ENCODE measurements around the gene GGTLC2. TPM values are rescaled to one million over a fixed set of nuclear protein-coding genes. Genes with fewer than 3 reads are reported as not detected.

Gene GGTLC2
- total RNA-seq, 1 donor from 2014 or later: not detected

DNA sequence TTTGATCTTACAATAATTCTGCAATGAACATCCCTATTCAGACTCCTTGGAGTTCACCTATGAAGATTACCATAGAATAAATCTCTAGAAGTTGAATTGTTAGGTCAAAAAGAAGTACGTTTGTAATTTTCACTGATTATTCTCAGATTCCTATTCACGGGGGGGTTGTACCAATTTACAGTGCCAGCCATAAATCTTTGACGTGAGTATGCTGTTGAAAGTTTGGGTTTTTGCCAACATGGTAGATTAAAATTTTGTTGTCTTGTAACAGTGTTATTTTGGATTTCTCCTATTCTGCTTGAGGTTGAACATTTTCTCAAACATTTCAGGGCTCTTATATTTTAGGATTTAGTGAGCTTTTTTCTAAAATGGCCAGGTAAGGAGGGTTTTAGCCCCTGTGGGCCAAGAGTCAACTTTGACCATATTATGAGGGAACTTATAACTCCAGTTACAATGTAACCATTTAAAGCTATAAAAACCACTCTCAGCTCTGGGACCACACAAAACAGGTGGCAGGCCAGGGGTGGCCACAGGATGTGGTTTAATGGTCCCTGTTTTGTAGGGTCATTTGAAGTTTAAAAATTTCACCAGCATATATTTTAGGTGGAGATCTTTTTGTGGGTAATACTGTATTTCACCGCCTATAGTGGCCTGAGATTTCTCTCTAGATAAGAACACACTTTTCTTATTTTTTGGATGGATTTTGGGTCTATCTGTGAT is 25.8 kb downstream of the GGTLC2 start:
- Histone ChIP-seq H3K27ac (replicated peaks) (no peak overlapping the region), H3K9me3 (replicated peaks) (peaks cover 11% of the 10 kb centered on the region)
- intact Hi-C loops (cut with micrococcal nuclease): no loop called here

DNA sequence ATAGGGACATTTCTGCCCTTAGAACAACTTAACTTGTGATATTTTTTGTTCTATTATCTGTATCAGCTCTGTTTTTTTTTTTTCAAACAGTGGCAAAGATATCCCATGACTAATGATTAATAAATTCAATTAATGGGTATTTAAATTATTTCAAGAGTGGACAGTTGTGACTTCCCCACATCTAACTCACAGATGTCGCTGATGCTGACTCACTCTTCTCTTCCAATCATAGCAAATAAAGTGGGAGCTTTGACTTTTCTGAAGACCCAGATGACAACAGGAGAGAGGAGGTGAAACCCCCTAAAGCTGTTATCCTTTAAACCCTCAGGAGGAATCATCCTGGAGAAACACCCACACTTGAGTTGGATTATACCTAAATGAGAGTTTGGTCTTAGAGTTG is 27.1 kb downstream of the GGTLC2 start:
- TF ChIP-seq, protein P1, sequence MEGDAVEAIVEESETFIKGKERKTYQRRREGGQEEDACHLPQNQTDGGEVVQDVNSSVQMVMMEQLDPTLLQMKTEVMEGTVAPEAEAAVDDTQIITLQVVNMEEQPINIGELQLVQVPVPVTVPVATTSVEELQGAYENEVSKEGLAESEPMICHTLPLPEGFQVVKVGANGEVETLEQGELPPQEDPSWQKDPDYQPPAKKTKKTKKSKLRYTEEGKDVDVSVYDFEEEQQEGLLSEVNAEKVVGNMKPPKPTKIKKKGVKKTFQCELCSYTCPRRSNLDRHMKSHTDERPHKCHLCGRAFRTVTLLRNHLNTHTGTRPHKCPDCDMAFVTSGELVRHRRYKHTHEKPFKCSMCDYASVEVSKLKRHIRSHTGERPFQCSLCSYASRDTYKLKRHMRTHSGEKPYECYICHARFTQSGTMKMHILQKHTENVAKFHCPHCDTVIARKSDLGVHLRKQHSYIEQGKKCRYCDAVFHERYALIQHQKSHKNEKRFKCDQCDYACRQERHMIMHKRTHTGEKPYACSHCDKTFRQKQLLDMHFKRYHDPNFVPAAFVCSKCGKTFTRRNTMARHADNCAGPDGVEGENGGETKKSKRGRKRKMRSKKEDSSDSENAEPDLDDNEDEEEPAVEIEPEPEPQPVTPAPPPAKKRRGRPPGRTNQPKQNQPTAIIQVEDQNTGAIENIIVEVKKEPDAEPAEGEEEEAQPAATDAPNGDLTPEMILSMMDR (IDR thresholded peaks at IDR 0.05; ENCODE audit: borderline replicate concordance): no peak
- Histone ChIP-seq H3K4me1 (no peaks in the 10 kb centered on the region), H3K36me3 (no peaks in the 10 kb centered on the region), H3K9me3 (replicated peaks) (peaks cover 11% of the 10 kb centered on the region), H3K4me3 (no peak overlapping the region), H3K27ac (replicated peaks) (no peak overlapping the region), H3K27me3 (ENCODE audit: low read depth) (peaks cover 79% of the 10 kb centered on the region)
- DNase-seq: no peak
- intact Hi-C loops (cut with micrococcal nuclease): no loop called here

More for the DNA sequence above, 25.8 kb downstream of the GGTLC2 start:
- Histone ChIP-seq H3K4me1 (no peaks in the 10 kb centered on the region), H3K4me3 (no peak overlapping the region), H3K27me3 (ENCODE audit: low read depth) (peaks cover 79% of the 10 kb centered on the region), H3K36me3 (no peaks in the 10 kb centered on the region)
- no peak for DNase-seq
- TF ChIP-seq, protein P1 (IDR thresholded peaks at IDR 0.05; ENCODE audit: borderline replicate concordance): no peak

GRCh38 chr22:22673099-22673498 is 28.7 kb downstream of the GGTLC2 start:
- Histone ChIP-seq H3K27ac (replicated peaks) (no peak overlapping the region), H3K9me3 (replicated peaks) (peaks cover 11% of the 10 kb centered on the region), H3K4me1 (no peaks in the 10 kb centered on the region), H3K4me3 (no peak overlapping the region), H3K27me3 (ENCODE audit: low read depth) (peaks cover 79% of the 10 kb centered on the region), H3K36me3 (no peaks in the 10 kb centered on the region)
- TF ChIP-seq, protein P1 (IDR thresholded peaks at IDR 0.05; ENCODE audit: borderline replicate concordance): no peak
- no peak for DNase-seq
- intact Hi-C loops (cut with micrococcal nuclease): no loop called here

DNA sequence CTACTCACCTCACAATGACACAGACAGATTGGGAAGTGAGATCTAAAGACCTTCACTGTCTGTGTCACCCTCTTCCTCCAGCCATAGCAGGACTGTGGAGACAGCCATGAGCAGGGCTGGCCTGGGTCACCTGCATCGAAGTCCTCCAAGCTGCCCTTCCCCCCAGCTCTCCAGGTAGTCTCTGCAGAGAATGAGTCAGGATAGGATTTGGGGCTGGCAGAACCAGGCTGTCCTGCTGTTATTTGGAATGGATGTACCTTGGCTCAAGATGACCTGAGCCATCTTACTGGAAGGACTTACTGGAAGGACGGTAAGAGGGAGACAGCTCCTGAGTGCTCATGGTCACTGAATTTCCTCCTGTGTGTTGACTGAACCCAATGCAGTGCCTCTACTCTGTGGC is 29.2 kb downstream of the GGTLC2 start:
- TF ChIP-seq, protein P1 (IDR thresholded peaks at IDR 0.05; ENCODE audit: borderline replicate concordance): no peak
- no peaks in the 10 kb centered on the region for H3K4me1 ChIP-seq
- peaks cover 11% of the 10 kb centered on the region for H3K9me3 ChIP-seq (replicated peaks)
- DNase-seq: no peak
- intact Hi-C loops (cut with micrococcal nuclease): no loop called here
- no peak overlapping the region for H3K4me3 ChIP-seq
- no peaks in the 10 kb centered on the region for H3K36me3 ChIP-seq
- H3K27me3 ChIP-seq (ENCODE audit: low read depth): peaks cover 73% of the 10 kb centered on the region
- H3K27ac ChIP-seq (replicated peaks): no peak overlapping the region

DNA sequence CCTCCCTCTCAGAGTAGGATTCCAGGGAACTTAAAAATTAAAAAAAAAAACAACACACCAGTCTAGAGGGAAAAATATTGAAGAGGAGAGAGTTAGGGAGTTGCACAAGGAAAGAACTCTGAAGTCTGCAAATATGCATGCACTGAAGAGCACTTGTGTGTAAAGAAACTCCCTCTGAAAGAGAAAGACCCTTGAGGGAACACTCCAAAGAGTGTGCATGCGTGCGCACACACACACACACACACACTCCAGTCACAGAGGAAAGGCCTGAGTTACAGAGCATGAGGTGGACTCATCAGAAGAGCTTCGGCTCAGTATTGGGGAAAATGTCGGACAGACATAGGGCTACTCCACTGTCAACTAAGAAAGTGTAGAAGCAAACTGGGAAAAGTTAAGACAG is 30.1 kb downstream of the GGTLC2 start:
- H3K9me3 ChIP-seq (replicated peaks): peaks cover 11% of the 10 kb centered on the region
- peaks cover 78% of the 10 kb centered on the region for H3K27me3 ChIP-seq (ENCODE audit: low read depth)
- intact Hi-C loops (cut with micrococcal nuclease): no loop called here
- DNase-seq: no peak
- TF ChIP-seq, protein P1 (IDR thresholded peaks at IDR 0.05; ENCODE audit: borderline replicate concordance): no peak
- H3K27ac ChIP-seq (replicated peaks): no peak overlapping the region
- H3K4me1 ChIP-seq: no peaks in the 10 kb centered on the region
- H3K4me3 ChIP-seq: no peak overlapping the region
- no peaks in the 10 kb centered on the region for H3K36me3 ChIP-seq
